Left forelimb (tissue), 1 donor: ENCODE data around the gene MACROH2A1.
A peak's percentile ranks its signal among the peaks of the same experiment; 100 is the strongest.
"Not testable (repeated sequence)": the region's sequence is repeated elsewhere in the genome, so short reads cannot be mapped to it uniquely, and the experiment has no call there.

ENCODE experiments used
- DNase-seq: peaks from one replicate; pipeline ENCODE4 v3.0.0-alpha.2; 2018; ENCODE audit warnings: low spot score

MACROH2A1 gene

GRCh38 chr5:135376961-135377624 lies 21.9 kb downstream of the MACROH2A1 start:
- DNase-seq: no peak

DNA sequence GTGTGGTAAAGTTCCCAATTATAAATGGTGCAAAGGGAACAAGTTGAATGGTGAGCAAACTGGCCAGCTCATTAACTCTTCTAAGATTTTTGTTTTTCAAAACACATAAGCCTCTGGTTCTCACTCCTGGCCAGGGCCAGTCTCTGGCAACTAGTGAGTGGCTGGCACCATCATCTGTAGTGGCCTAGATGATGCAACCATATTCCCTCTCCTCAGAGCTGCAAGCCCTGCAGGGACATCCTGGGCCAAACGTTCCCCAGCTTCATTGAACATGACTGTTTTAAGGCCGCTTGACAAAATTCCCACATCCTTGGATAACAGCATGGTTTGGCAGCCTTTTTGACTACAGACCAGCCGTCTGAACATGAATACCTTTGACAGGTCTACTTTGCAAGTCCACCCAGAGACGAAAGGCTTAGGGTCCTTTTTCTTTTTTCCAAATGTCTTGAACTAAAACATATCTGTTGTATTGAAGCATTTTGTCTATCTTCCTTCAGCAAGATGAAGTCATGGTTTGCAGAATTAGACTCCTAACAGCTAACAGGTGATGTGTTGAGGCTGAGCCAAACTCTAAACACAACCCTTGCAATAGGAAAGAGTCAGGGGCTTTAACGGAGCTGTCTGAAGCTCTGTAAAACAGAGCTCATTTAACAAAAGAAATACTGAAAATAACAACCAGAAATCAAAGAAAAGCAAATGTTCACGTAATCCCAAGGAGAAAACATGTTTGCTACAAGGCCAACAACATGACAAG lies 23.8 kb downstream of the MACROH2A1 start:
- DNase-seq: no peak

DNA sequence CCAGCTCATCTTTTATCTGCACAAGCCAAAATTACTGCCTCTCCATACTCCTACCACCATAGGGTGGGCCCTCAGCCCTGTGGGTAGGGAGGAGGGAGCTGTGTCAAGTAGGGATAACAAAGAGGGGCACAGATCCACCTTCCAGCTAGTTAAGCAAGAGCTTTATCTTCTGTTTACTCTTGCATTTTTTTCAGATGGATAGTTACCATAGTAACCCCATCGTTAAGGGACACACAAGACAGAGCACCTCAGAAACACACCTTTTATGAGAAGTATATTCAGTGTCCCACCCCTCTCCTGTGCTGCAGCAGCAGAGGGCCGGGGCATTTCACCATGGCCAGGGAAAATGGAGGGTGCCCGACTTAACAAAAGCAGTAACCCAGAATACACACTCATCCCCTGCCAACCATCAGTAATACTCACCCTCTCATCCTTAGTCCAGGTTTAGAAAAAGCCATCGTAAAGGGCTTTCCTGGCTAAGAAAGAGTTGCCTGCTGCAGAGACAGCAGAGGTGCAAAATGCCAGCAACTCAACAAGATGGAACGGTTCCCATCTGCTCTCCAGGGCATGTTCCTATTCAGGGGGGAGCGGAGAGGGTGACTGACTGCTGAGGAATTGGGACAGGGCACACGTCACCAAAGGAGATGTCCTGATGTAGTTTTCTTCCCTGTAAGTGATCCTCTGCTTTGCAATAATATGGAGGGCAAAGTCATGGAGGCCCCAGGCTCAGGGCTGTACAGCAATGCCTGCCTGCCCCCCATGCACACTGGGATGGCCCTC lies 25.1 kb downstream of the MACROH2A1 start:
- no peak for DNase-seq

DNA sequence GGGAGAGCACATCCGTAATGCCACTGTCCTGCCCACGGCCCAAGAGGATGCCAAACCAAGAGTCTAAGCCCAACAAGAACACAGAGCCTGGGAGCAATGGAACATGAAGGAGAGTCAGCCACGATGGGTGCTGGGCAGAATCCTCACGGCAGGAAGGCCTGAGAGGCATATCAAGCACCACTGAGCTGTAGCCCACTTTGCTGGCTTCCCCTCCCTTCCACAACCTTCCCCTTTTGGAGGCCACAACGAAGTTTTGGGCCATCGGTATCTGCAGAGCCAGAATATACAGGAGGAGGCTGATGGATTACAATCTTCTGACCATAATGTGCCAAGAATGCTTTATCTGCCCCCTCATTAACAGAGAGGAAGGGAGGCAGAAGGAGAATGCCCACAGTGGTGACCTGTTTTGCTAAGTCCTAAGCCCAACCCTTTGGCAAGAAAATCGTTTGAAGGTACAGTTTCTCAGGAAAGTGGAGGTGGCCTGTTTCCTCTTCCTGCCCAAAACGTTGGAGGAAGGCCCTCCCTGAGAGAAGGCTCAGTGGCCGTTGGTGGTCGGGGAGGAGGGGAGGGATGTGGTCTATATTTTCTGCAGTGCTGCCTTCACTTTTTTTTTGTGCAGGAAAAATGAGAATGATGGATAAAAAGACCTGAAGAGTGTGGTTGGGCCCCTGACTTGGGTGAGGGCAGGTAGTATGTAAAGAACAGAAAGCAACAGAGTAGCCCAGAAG lies 26.2 kb downstream of the MACROH2A1 start:
- DNase-seq: no peak

DNA sequence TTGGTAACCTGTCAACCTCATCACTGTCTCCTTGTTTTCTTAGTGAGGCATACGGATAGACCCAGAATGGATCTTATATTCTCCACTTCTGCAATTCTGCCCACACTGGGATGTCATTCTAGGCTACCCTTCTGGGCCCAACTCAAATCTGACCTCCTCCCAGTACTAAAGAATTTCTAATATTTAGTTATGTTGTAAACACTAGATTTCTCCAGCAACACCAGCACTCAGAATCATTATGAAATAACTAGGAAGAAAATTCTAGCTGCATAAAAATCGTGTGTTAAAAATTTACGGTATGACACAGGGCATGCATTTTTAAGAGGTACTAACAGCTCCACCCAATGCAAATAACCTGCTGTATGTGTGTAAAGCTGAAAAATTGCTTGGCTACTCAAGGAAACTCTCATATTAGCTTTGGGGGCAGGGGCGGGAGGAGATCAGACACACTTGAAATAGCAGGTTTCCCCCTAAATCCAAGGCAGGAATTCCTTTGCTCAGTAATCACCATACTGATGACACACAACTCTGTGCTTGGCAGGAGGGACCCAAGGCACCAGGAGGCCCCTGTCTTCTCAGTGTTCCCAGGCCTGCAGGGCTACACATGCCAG lies 27.3 kb downstream of the MACROH2A1 start:
- DNase-seq: no peak

GRCh38 chr5:135369952-135370351 lies 29.1 kb downstream of the MACROH2A1 start:
- DNase-seq: no peak

DNA sequence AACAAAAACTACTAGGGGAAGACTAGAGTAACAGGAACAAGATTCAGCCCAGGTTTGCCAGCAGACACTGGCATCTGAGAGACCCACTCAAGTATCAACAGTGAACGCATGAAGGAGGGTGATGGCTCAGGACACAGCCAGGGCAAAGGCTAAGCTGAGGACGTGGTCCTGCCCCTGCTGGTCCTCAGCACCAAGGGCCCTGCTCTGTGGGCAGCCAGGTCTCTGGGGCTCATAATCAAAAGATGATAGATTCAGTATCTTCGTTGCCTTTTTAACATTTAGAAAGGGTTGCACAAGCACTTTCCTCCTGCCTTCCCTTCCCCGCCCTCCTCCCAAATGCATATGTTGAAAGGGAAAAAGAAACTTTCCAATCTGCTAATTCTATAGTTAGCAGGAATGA lies 31.5 kb downstream of the MACROH2A1 start:
- no peak for DNase-seq

DNA sequence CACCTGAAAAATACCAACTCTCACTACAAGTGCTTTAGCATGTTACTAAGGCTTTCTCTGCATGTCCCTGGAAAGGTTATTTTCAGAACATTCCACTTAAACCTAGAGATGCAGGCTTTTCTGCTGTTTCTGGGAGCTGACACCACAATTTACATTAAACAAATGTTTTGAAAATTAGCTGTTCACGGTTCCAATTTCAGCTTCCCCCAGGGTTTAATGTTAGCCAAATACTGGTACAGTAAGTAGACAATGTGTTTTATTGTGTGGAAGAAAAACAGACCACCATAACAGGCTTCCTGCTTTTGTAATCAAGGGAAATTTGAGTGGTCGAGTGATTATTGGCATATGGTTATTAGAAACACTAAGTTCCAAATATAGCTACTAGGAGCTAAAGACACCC lies 32.0 kb downstream of the MACROH2A1 start:
- DNase-seq: no peak

DNA sequence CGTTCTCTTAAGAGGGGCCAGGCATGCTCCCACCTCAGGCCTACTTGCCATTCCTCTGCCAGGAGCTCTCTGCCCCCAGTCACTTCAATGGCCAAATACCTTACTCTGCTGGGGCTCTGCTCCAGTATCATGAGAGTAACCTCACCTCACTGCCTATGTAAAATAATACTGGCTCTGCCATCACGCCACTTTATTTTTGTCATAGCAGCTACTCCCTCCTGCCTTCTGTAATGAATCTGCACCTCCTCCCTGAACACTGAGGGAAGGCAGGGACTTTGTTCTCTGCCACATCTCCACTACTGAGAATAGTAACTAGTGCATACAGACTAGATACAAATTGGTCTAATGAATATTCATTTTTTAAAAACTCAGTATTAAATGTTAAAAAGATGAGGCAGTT lies 33.8 kb downstream of the MACROH2A1 start:
- no peak for DNase-seq

GRCh38 chr5:135364421-135365262 lies 34.4 kb downstream of the MACROH2A1 start:
- DNase-seq: no peak

DNA sequence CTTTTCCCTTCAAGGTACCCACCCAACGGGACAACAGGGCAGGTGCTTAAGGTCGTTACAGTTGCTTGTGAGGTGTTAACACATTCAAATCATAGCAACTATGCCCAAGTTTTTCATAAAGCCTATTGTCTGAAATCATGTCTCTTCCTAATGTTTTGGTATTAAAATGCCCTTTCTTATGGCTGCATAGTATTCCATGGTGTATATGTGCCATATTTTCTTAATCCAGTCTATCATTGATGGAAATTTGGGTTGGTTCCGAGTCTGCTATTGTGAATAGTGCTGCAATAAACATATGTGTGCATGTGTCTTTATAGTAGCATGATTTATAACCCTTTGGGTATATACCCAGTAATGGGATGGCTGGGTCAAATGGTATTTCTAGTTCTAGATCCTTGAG lies 35.7 kb downstream of the MACROH2A1 start:
- DNase-seq: not testable (repeated sequence)

DNA sequence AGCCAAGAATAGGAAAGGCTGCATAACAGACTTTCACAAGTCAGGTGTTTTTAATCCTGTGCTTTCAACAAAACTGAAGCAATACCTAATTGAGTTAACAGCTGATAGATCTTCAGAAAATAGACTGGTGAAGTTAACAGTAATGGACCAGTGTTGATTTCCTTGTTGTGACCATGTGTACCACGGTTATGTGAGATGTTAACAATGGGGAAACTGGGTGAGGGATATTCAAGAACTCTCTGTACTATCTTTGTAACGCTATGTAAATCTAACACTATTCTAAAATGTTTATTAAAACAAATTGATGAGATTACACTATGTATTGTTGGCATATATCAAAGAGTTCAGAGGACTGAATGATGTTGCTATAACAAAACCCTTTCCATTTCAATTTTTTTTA lies 36.9 kb downstream of the MACROH2A1 start:
- DNase-seq: no peak

- peak; percentile 26 for DNase-seq
Observed at GRCh38 chr5:135360278-135361274, 38.5 kb downstream of the MACROH2A1 start.

DNA sequence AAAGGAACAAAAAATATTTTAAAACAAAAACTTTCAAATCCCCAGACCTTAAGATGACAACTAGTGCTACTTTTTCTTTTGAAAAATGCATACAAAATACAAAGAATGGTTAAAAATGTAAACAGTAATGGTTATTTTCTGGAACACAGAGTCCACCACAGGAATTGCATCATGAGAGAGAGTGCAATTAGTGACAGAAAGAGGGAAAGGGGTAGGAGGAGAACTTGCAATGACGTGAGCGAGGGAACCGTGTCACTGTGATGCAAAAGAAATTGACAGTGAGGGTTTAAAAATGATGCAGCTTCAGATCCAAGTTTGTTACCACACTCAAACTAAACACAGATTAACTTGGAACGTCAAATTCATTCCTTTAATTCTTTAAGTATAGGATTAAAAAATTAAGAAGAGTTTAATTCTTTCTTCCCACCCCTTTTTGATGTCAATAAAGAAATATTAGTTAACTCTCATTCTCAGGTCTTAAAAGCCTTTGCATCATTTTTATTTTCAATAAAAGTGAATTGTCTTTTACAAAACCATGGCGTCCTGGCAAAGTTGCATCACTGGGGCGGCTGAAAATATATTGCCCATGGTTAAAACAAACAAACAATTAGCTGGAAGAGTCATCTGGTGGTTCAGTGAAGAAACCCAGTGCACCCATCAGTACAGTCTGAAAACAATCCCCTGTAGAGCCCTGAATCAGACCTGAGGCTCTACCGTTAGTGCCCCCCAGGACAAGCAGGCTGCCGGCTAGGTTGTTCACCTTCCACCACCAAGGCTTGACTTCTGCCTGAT lies 39.5 kb downstream of the MACROH2A1 start:
- DNase-seq: peak; percentile 17

GRCh38 chr5:135357685-135358084 lies 41.3 kb downstream of the MACROH2A1 start:
- no peak for DNase-seq

DNA sequence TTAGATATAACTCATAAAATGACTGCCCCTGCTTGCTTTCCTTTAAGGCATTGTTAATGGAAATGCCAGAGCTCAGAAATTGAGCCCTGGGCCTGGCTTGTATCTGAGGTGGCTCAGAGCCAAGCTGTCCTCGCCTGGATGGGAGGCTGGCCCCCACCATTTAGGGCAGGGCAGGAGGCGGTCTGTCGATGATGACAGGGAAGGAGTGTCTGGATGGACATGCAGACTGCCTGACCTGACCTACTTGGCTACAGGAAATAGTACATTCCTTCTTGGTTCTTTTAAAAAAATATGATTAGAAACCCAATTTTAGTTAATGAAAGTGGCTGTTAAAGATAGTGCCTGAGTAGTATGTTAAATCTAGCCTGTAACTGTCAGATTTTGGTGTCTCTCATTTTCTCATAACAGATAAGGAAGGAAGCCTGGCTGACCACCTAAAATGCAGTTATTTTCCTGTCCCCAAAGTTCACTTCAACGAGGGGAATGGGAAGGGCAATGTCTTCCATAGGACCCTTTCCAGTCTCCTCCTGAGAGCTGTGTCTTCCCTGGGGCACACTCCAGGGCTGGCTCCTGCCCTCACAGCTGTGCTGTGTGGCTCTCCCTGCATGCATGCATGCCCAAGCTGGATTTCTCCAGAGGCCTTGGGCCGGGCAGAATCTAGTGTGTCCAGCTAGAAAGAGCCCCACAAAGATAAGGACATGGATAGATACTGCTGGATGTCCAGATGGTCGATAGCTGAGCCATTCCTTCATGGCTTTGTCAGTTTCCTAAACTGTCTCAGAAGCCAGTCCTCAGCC lies 42.3 kb downstream of the MACROH2A1 start:
- peak; percentile 65 for DNase-seq

DNA sequence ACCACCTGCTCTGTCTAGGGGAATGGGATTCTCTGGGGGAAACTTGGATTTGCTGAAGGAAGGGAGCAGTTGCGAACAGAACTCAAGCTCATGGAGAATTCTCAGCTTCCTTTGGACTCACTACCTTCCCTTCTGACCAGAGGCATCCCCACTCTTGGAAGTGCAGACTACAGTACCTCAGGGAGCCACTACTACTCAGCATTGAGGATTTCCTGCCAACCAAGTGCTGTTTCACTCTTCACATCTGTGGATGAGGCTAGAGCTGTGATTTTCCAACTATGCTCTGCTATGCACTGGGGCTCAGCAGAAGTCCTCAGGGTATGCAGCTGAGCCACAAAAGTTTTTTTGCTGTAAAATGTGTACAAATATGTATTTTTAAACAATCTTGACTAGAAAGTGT lies 43.9 kb downstream of the MACROH2A1 start:
- DNase-seq: no peak
